WTC11 (cell line): ENCODE measurements around the gene NBEA. TPM values are rescaled to one million over a fixed set of nuclear protein-coding genes. Genes with fewer than 3 reads are reported as not detected.

Experiments used
- ATAC-seq: fragments of 200-7000 bp; cut with Tn5 transposase; 2 replicates; pipeline ENCODE4 v1.10.0; 2021; ENCODE audit warnings: mild to moderate bottlenecking, moderate library complexity
- CTCF ChIA-PET: fragments of 300-600 bp; sonication (Branson Sonifier 250); formaldehyde crosslinking; loops from one replicate; lab custom pipeline; 2021; ENCODE audit warnings: antibody characterized with exemption; lab: Charles Lee
- POLR2A ChIA-PET: fragments of 350-600 bp; sonication (Branson Sonifier 250); formaldehyde crosslinking; loops from one replicate; lab custom pipeline; 2021; ENCODE audit warnings: antibody characterized with exemption; lab: Charles Lee
- DNase-seq: peaks from one replicate; pipeline ENCODE4 v3.0.0; 2021; ENCODE audit warnings: low spot score
- H3K27ac Mint-ChIP-seq: 2 replicates; pipeline ENCODE4 v1.8.0; 2021; ENCODE audit warnings: mixed read lengths
- H3K27me3 Mint-ChIP-seq: 2 replicates; pipeline ENCODE4 v1.8.0; 2021; ENCODE audit warnings: low read depth, mild to moderate bottlenecking, moderate library complexity, mixed read lengths
- H3K36me3 Mint-ChIP-seq: 2 replicates; pipeline ENCODE4 v1.8.0; 2021; ENCODE audit warnings: mixed read lengths
- H3K4me1 Mint-ChIP-seq: 2 replicates; pipeline ENCODE4 v1.8.0; 2022; ENCODE audit warnings: mixed read lengths
- H3K4me3 Mint-ChIP-seq: 2 replicates; pipeline ENCODE4 v1.8.0; 2021; ENCODE audit warnings: mild to moderate bottlenecking, moderate library complexity, mixed read lengths
- H3K9me3 Mint-ChIP-seq: 2 replicates; pipeline ENCODE4 v1.8.0; 2021; ENCODE audit warnings: mixed read lengths
- AR ChIP-seq: fragments of 250-450 bp; sonication (Bioruptor Pico); IDR thresholded peaks from 2 replicates; pipeline ENCODE4 v1.9.0; 2021; ENCODE audit warnings: mild to moderate bottlenecking
- ATF3 ChIP-seq: sonication (generic); formaldehyde crosslinking; conservative IDR thresholded peaks from 2 replicates; pipeline ENCODE4 v1.8.1; 2022; ENCODE audit warnings: mild to moderate bottlenecking, missing genetic modification reagents
- ATF6 ChIP-seq: sonication (generic); formaldehyde crosslinking; IDR thresholded peaks from 2 replicates; pipeline ENCODE4 v1.8.1; 2023; ENCODE audit warnings: mild to moderate bottlenecking, missing genetic modification reagents
- CBFB ChIP-seq: sonication (generic); formaldehyde crosslinking; IDR thresholded peaks from 2 replicates; pipeline ENCODE4 v1.8.1; 2022; ENCODE audit warnings: mild to moderate bottlenecking, low read depth, missing genetic modification reagents
- ELF4 ChIP-seq: sonication (generic); formaldehyde crosslinking; IDR thresholded peaks from 2 replicates; pipeline ENCODE4 v1.8.1; 2022; ENCODE audit warnings: low read depth, mild to moderate bottlenecking, moderate library complexity, missing genetic modification reagents
- ERG ChIP-seq: fragments of 250-450 bp; sonication (Bioruptor Pico); IDR thresholded peaks from 2 replicates; pipeline ENCODE4 v1.8.0; 2021; ENCODE audit warnings: mild to moderate bottlenecking
- MLX ChIP-seq: sonication (generic); formaldehyde crosslinking; IDR thresholded peaks from 2 replicates; pipeline ENCODE4 v1.8.1; 2023; ENCODE audit warnings: mild to moderate bottlenecking, missing genetic modification reagents, moderate library complexity
- NFATC4 ChIP-seq: fragments of 250-450 bp; sonication (Bioruptor Pico); IDR thresholded peaks from 2 replicates; pipeline ENCODE4 v1.9.0; 2021; ENCODE audit warnings: mild to moderate bottlenecking
- NR1H2 ChIP-seq: sonication (generic); formaldehyde crosslinking; IDR thresholded peaks from 2 replicates; pipeline ENCODE4 v1.9.0; 2021; ENCODE audit warnings: mild to moderate bottlenecking, moderate library complexity, missing genetic modification reagents
- PREB ChIP-seq: sonication (generic); formaldehyde crosslinking; IDR thresholded peaks from 2 replicates; pipeline ENCODE4 v1.8.1; 2022; ENCODE audit warnings: mild to moderate bottlenecking, missing genetic modification reagents, moderate library complexity, borderline replicate concordance
- RELA ChIP-seq: sonication (generic); formaldehyde crosslinking; IDR thresholded peaks from 2 replicates; pipeline ENCODE4 v1.8.1; 2022; ENCODE audit warnings: missing genetic modification reagents, mild to moderate bottlenecking, borderline replicate concordance
- TCF7 ChIP-seq: sonication (generic); formaldehyde crosslinking; IDR thresholded peaks from 2 replicates; pipeline ENCODE4 v1.8.0; 2022; ENCODE audit warnings: mild to moderate bottlenecking, low read depth, missing genetic modification reagents, moderate library complexity
- TP53 ChIP-seq: sonication (generic); formaldehyde crosslinking; IDR thresholded peaks from 2 replicates; pipeline ENCODE4 v1.8.1; 2023; ENCODE audit warnings: mild to moderate bottlenecking, missing genetic modification reagents
- ZNF317 ChIP-seq: sonication (generic); formaldehyde crosslinking; IDR thresholded peaks from 2 replicates; pipeline ENCODE4 v1.8.1; 2023; ENCODE audit warnings: low read depth, mild to moderate bottlenecking, moderate library complexity, missing genetic modification reagents, borderline replicate concordance
- ZNF396 ChIP-seq: fragments of 250-450 bp; sonication (Bioruptor Pico); IDR thresholded peaks from 2 replicates; pipeline ENCODE4 v1.8.0; 2021; ENCODE audit warnings: mild to moderate bottlenecking, moderate library complexity, borderline replicate concordance
- ZNF671 ChIP-seq: fragments of 250-450 bp; sonication (Bioruptor Pico); IDR thresholded peaks from 2 replicates; pipeline ENCODE4 v1.8.0; 2021; ENCODE audit warnings: mild to moderate bottlenecking
- ZSCAN18 ChIP-seq: fragments of 250-450 bp; sonication (Bioruptor Pico); IDR thresholded peaks from 2 replicates; pipeline ENCODE4 v2.1.2; 2022; ENCODE audit warnings: mild to moderate bottlenecking, moderate library complexity
- total RNA-seq: library from RNA; stranded (reverse); gene quantifications from 3 replicates; pipeline ENCODE4 v1.2.3, GENCODE V29; 2021

The NBEA gene
- total RNA-seq, 1 experiment from 2014 or later, result 20.9 TPM

GRCh38 chr13:35354285-35354684 is 412.2 kb downstream of the NBEA start (continued):
- TF ChIP-seq ELF4 (CRISPR knock-in tag), result no peak
- TF ChIP-seq NFATC4, result no peak
- no peak for TF ChIP-seq PREB (CRISPR knock-in tag)
- TF ChIP-seq CBFB (CRISPR knock-in tag), result no peak

- ChIA-PET CTCF (no interaction called here), POLR2A (no interaction called here)
- ATAC-seq (no peak), DNase-seq (no peak)
- no peaks in the 10 kb centered on the region for H3K36me3 Mint-ChIP-seq
- no peaks in the 10 kb centered on the region for H3K4me1 Mint-ChIP-seq
- no peaks in the 10 kb centered on the region for H3K9me3 Mint-ChIP-seq
- no peak overlapping the region for H3K4me3 Mint-ChIP-seq
- H3K27ac Mint-ChIP-seq, result no peak overlapping the region
- TF ChIP-seq ZNF671 (CRISPR knock-in tag) (no peak), RELA (CRISPR knock-in tag) (no peak), ZNF317 (CRISPR knock-in tag) (no peak), TCF7 (CRISPR knock-in tag) (no peak), ERG (CRISPR knock-in tag) (no peak), TP53 (no peak), MLX (CRISPR knock-in tag) (no peak), ZNF396 (CRISPR knock-in tag) (no peak), PREB (CRISPR knock-in tag) (no peak), ATF6 (no peak), NR1H2 (CRISPR knock-in tag) (no peak), ATF3 (no peak)
- H3K27me3 Mint-ChIP-seq, result no peaks in the 10 kb centered on the region
These were observed 412.8 kb downstream of the NBEA start for GRCh38 chr13:35354882-35355281.

GRCh38 chr13:35356572-35356971 is 414.5 kb downstream of the NBEA start:
- CTCF ChIA-PET, result no interaction called here
- ATAC-seq (no peak), DNase-seq (no peak)
- Mint-ChIP-seq H3K36me3 (no peaks in the 10 kb centered on the region), H3K27me3 (no peaks in the 10 kb centered on the region), H3K27ac (no peak overlapping the region), H3K4me3 (no peak overlapping the region), H3K9me3 (no peaks in the 10 kb centered on the region), H3K4me1 (no peaks in the 10 kb centered on the region)
- no peak for TF ChIP-seq AR (CRISPR knock-in tag)
- no peak for TF ChIP-seq ZSCAN18
- POLR2A ChIA-PET, result no interaction called here
